Left ventricle myocardium superior (tissue), 1 donor: ENCODE data around the gene ITIH1. TPM values are rescaled to one million over a fixed set of nuclear protein-coding genes. Genes with fewer than 3 reads are reported as not detected.
A peak's percentile ranks its signal among the peaks of the same experiment; 100 is the strongest.
"Not testable (repeated sequence)": the region's sequence is repeated elsewhere in the genome, so short reads cannot be mapped to it uniquely, and the experiment has no call there.

Experiments
- ATAC-seq: fragments of 200-7000 bp; cut with Tn5 transposase; one replicate; pipeline ENCODE4 v1.9.1; 2020; ENCODE audit warnings: mild to moderate bottlenecking, moderate library complexity
- DNase-seq: peaks from one replicate; pipeline ENCODE4 v3.0.0-alpha.2; 2020
- intact Hi-C: fragments of 100-400 bp; cut with micrococcal nuclease; formaldehyde crosslinking; loops from one replicate; pipeline ENCODE4 v1.11.0; 2022
- long read RNA-seq: library from polyadenylated mRNA; unstranded; transcript quantifications from one replicate; pipeline ENCODE4 v2.0.0, GENCODE V29; 2021
- total RNA-seq: library from RNA; stranded (reverse); fragmentation: NEBNext Ultra II Directional; extraction: Animal tissue kit (Norgen Biotek cat#: 25700); gene quantifications from one replicate; pipeline ENCODE4 v1.2.1, GENCODE V29; 2021
- donor health status: DM: no; HTN: yes; CAD: no; lungs with severe emphysema.

ITIH1 gene, protein sequence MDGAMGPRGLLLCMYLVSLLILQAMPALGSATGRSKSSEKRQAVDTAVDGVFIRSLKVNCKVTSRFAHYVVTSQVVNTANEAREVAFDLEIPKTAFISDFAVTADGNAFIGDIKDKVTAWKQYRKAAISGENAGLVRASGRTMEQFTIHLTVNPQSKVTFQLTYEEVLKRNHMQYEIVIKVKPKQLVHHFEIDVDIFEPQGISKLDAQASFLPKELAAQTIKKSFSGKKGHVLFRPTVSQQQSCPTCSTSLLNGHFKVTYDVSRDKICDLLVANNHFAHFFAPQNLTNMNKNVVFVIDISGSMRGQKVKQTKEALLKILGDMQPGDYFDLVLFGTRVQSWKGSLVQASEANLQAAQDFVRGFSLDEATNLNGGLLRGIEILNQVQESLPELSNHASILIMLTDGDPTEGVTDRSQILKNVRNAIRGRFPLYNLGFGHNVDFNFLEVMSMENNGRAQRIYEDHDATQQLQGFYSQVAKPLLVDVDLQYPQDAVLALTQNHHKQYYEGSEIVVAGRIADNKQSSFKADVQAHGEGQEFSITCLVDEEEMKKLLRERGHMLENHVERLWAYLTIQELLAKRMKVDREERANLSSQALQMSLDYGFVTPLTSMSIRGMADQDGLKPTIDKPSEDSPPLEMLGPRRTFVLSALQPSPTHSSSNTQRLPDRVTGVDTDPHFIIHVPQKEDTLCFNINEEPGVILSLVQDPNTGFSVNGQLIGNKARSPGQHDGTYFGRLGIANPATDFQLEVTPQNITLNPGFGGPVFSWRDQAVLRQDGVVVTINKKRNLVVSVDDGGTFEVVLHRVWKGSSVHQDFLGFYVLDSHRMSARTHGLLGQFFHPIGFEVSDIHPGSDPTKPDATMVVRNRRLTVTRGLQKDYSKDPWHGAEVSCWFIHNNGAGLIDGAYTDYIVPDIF
- not detected for total RNA-seq
- long read RNA-seq: 0 reads

DNA sequence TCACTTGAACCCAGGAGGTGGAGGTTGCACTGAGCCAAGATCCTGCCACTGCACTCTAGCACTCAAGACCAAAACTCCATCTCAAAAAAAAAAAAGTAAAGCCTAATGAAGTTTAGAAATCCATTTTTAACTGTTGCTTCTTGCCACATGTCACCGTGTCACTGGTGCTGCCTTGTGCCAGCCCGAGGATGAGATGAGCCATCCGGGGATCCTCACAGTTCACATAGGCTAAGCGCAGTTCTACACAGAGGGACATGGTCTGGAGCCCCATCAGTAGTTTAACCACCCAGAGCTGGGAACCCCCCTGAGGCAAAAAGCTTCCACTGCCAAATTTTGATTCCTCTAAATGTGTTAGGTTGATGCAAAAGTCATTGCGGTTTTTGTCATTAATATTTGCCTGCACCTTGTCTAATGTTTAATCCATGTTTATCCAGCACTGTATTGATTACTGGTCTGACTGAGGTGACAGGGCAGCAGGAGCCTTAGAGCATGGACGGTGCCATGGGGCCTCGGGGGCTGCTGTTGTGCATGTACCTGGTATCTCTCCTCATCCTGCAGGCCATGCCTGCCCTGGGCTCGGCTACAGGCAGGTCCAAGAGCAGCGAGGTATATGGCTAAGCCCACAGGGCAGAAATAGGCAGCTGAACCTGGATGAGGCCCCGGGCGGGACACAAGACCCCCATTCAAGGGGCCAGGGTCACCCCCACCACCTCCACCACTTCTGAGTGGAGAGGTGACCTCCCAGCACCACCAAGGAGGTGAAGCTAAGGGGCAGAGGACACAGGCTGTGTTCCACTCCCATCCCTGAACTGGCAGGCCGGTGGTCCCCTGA lies at the start of gene ITIH1:
Gene ITIH1 (plus strand): TSS at position 473 of the 832 bp plus-strand sequence. CDS start 17 bp downstream, at position 490.
- intact Hi-C loops: no loop called here
- ATAC-seq: no peak
- DNase-seq: no peak

DNA sequence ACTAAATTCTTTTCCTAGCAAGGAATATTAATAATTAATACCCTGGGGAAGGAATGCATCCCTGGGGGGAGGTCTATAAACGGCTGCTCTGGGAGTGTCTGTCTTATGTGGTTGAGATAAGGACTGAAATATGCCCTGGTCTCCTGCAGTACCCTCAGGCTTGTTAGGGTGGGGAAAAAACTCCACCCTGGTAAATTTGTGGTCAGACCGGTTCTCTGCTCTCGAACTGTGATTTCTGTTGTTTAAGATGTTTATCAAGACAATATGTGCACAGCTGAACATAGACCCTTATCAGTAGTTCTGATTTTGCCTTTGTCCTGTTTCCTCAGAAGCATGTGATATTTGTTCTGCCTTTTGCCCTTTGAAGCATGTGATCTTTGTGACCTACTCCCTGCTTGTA lies 48.6 kb upstream of the ITIH1 start:
- intact Hi-C loops, ATAC-seq, DNase-seq: not testable (repeated sequence)

DNA sequence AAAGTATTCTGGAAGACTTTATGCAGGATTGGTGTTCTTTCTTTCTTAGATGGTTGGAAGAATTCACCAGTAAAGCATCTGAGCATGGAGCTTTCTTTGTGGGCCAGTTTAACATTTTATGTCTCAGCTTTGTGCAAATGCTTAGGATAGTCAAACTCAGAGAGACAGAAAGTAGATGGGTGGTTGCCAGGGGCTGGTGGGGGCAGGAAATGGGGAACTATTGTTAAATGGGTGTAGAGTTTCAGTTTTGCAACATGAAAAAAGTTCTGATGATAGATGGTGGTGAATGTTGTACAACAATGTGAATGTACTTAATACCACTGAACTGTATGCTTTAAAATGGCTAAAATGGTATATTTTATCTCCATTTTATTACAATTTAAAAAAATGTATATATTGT lies 46.7 kb upstream of the ITIH1 start:
- ATAC-seq (no peak), DNase-seq (no peak)
- intact Hi-C loops: no loop called here

DNA sequence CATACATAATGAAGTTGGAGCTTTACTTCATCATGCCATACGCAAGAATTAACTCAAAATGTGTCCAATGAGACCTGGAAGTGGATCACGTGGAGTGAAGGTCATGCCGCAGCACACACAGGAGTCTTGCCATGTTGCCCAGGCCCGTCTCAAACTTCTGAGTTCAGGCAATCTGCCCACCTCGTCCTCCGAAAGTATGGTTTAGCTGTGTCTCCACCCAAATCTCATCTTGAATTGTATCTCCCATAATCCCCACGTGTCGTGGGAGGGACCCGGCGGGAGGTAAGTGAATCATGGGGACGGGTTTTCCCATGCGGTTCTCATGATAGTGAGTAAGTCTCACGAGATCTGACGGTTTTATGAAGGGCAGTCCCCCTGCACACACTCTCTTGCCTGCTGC lies 45.8 kb upstream of the ITIH1 start:
- intact Hi-C loops: no loop called here
- DNase-seq (no peak), ATAC-seq (no peak)

DNA sequence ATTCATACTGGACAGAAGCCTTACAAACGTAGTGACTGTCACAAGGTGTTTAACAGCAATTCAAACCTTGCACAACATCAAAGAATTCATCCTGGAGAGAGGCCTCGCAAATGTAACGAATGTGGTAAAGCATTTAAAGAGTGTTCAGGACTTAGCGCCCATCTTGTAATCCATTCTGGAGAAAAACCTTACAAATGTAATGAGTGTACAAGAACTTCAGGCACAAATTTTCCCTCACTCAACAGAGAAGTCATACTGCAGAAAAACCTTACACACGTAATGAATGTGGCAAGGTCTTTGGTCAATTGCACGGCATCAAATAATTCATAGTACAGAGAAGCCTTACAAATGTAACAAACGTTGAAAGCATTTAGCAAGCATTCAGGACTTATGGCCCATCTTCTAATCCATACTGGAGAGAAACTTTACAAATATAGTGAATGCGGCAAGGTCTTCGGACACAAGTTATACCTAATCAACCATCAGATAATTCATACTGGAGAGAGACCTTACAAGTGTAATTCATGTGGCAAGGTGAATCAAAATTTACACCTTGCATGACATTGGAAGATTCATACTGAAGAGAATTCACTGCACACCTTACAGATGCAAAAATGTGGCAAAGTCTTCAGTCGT lies 44.0 kb upstream of the ITIH1 start:
- ATAC-seq (no peak), DNase-seq (no peak)
- intact Hi-C loops: no loop called here

DNA sequence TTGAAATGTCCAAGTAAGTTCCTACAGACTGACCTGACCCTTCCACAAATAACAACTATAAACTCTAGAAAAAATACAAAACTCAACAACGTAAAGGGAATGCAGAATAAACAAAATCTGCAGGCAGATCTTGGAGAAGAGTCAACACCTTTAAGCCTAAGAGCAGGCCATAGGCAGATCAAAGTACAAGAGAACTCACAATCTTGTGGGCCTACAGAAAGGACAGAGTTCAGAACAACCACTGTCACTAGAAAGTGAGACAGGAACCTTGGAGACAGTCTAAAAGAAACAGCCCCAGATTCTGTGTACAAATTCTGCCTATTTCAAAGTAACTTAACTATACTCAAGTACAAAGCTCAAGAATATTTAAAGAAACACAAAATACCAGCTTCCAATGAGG lies 37.7 kb upstream of the ITIH1 start:
- intact Hi-C loops: no loop called here
- DNase-seq (no peak), ATAC-seq (no peak)

DNA sequence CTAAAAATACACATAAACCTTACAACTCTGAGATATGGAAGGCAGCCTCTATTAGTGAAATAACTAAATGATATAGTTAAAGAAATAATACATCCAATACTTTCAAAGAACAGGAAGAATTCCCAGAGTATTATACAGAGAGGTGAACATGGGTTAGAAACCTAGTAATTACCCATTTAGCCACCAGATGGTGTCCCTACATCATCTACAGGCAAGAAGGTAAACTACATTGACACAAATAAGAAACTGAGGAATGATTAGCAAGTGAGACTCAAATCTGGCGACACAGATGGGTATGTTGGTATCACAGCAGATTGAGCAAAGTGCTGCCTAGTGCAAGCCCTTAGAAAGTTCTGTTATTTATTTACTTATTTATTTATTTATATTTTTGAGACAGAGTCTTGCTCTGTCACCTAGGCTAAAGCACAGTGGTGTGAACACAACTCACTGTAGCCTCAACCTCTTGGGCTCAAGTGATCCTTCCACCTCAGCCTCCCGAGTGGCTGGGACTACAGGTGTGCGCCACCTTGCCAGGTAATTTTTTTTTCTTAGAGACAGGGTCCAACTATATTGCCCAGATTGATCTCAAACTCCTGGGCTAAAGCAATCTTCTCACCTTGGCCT lies 34.9 kb upstream of the ITIH1 start:
- DNase-seq: no peak
- intact Hi-C loops: no loop called here
- ATAC-seq: peak; percentile 51

DNA sequence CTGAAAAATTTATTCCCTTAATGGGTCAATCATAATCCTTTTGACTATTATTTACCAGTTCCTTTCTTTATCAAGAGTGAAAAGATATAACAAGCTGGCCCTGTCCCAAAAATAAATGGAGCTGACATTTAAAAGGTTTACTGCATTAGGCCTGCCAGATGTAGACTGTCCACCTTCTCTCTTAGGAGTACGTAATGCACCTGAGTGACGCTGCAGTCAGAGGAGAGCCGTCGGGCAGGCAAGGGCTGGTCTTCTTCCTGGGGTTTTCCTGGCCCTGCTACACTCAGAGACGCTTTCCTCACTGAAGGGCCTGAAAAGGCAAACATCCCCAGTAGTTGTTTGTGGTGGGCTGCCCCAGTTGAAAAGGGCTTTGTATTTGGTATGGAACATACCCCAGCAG lies 34.2 kb upstream of the ITIH1 start:
- DNase-seq (no peak), ATAC-seq (no peak)
- intact Hi-C loops: no loop called here

DNA sequence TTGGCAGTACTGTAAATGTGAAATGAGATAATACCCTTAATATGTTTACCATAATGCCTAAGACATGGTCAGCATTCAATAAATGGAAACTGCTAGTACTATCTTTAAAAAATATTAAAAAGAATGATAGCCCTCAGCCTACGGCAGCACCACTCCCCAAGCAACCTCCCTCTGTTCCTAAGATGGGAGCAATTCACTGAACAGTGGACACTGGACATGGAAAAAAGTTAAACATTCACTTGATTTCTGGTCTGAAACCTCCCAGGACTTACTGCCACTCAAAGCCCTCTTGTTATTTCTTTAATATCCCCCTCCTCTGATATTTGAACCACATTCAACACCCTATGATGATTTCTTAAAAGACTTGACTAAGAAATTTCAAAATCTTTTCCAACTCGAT lies 33.7 kb upstream of the ITIH1 start:
- intact Hi-C loops: no loop called here
- DNase-seq (no peak), ATAC-seq (no peak)

DNA sequence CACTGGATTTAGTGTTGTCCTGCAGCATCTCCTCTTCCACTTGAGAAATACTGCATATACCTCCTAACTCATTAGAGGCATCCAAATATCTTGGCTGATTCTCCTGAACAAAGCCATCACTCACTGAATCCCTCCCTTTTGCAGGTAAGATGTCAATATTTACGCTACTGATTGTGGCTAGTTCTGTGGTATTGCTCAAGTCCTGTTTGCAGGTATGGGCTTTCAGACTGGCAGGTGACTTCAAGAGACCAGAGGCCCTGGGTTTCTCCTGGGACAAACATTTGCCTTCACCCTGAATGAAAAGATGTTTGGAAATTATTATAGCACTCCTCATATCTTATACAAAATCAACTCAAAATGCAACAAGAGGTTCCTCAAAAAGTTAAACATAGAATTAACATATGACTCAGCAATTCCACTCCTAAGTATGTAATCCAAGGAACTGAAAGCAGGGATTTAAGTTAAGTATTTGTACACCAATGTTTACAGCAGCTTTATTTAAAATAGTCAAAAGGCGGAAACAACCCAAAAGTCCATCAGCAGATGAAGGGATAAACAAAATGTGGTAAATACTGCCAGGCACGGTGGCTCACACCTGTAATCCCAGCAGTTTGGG lies 25.2 kb upstream of the ITIH1 start:
- intact Hi-C loops: no loop called here
- ATAC-seq: no peak
- no peak for DNase-seq

DNA sequence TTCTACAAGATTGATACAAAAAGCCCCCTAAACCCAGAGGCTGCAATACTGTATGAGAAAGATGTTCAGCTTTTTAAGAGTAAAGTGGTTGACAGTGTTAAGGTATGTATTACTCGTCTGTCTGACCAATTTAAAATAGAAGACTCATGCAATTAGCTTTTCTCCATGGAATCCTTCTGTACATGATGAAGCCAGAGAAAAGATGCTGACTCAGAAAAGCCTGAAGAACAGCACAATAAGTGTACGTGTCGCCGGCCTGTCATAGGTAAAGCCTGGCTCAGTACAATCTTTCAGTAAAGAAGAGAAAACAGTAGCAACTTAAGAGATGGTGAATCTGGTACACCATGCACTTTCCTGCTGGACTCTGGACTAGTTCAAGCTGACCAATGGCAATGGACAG lies 23.0 kb upstream of the ITIH1 start:
- no peak for ATAC-seq
- intact Hi-C loops: no loop called here

DNA sequence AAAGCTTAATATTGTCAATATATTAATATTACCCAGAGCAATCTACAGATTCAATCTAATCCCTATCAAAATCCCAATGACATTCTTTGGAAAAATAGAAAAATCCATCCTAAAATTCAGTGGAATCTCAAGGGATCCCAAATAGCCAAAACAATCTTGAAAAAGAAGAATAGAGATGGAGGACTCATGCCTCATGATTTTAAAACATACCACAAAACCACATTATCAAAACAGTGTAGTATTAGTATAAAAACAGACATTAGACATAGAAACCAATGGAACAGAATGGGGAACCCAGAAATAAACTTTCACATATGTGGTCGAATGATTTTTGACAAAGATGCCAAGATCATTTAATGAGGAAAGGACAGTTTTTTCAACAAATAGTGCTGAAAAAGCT lies 21.3 kb upstream of the ITIH1 start:
- intact Hi-C loops: no loop called here
- DNase-seq: no peak
- no peak for ATAC-seq

More for the DNA sequence above, 23.0 kb upstream of the ITIH1 start:
- DNase-seq: no peak

DNA sequence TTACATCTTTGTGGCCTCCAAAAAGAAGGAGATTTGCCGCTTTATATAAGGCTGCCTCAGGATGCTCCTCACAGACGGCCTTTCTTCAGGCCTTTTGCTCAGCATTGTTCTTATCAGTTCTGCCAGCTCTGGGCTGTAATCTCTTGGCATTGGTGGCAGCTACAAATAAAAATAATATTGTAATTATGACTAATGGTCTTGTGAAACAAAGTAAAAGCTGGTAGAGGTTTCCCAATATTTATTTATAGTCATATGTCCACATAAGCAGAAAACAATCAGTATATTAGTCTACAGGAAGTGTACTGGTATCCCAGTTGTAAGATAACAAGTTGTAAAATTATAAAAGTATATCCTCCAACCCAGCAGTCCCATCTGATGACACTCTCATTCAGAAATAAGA lies 13.9 kb upstream of the ITIH1 start:
- DNase-seq: no peak
- intact Hi-C loops: no loop called here
- ATAC-seq: peak; percentile 82

DNA sequence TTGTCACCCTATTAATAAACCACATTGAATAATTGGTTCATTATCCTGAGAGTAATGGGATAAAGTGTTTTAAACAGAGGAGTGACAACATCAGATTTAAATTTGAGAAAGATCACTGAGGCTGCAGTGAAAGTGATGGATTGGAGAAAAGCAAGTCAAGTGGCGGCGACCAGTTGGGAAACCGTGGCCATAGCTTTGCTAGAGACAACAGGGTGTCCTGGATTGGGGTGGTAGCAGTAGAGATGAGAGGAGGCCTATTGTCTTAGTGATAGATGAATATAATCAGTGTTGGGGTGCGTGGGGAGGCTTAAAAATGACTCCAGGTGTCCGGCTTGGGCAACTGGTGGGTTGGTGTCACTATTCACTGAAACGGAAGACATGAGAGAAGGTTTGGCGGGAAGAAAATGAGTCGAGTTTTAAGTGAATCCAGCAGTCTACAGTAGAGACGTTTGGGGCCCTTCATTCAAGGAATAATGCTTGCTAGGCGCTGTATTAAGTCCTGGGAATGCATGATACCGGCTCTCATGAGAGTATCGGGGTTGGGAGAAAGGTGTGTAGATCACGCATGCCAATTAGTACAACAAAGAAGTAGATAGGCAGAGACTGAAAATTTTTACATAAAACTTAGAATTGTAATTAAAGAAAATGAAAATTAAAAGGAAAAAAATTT lies 7.5 kb upstream of the ITIH1 start:
- intact Hi-C loops: no loop called here
- no peak for DNase-seq

DNA sequence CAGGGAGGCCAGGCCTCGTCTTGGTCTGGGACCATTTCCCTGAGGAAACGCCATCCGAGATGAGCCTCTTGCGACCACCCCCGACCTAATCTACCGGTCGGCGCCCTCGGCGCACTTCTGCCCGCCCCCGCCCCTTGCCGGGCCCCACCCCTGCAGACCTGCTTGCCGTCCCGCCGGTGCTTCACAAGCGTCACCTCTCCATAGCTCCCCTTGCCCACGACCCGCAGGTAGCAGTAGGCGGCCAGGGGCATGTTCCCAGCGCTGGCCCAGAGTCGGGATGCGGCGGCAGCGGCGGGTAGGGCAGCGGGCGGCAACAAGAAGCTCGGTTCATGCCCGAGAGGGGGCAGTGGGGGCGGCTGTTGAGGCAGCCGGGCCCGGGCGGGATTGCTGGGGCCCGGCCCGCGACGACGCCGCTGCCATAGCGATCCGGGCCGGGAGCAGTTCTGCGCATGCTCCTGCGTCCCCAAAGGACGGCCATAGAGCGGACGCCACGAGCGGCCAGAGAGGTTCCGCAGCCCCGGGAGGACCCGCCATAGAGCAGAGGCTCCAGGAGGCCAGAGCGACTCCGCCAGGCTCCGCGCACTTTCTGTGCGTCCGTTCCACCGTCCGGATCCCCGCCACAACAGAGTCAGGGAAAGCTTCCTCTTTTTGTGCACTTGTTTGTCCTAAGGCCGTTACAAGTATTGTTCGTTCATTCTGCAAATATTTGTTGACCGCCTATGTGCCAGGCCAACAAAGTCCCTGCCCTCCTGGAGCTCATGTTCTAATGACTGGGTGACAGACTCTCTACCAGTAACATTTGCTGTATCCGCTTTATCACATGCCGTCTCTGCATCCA lies 6.7 kb upstream of the ITIH1 start, which contains the start of gene NEK4:
Gene NEK4 (minus strand): TSS at position 445 of the 838 bp plus-strand sequence. CDS start 194 bp downstream, at position 251.
- peak; percentile 100 for ATAC-seq
- DNase-seq: peak; percentile 97
- intact Hi-C loops: no loop called here

More for the DNA sequence above, 7.5 kb upstream of the ITIH1 start:
- no peak for ATAC-seq

DNA sequence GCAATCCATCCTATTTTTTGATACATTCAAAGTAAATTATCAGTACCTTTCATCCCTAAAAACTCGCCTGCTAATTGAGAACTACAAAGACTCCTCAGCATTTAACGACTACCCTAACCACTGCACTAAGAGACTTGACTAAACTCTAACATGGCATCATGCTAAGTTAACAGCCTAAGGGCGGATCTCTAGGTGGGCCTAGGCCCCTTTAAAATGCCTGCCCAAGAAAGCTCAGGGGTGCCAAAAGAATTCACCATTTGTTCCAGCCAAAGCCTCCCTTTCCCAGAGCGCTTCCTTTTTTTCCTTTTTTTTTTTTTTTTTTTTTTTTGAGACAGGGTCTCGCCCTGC lies 6.1 kb upstream of the ITIH1 start:
- no peak for DNase-seq
- ATAC-seq: peak; percentile 12
- intact Hi-C loops: no loop called here

DNA sequence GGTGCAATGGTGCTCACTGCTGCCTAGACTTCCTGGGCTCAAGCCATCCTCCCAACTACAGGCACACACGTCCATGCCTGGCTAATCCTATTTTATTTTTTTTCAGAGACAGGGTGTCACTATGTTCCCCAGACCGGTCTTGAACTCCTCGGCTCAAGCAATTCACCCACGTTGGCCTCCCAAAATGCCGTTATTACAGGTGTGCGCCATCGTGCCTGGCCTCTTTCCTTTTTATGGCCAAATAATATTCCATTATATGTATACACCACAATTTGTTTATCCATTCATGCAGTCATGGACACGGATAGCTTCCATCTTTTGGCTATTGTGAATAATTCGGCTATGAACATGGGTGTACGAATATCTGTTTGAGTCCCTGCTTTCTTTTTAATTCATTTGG lies 5.7 kb upstream of the ITIH1 start:
- intact Hi-C loops: no loop called here
- ATAC-seq: no peak

More for the DNA sequence above, 5.7 kb upstream of the ITIH1 start:
- no peak for DNase-seq
